Body of pancreas (tissue), 4 donors: ENCODE data around the gene GRIK3. TPM values are rescaled to one million over a fixed set of nuclear protein-coding genes. Genes with fewer than 3 reads are reported as not detected.

Experiments
- ATAC-seq: fragments of 150-250 bp; one replicate; pipeline ENCODE4 v1.9.1; 2016
- DNase-seq, 4 donors: peaks; one replicate each; pipeline ENCODE4 v3.0.0-alpha.2; 2019
- H3K27ac ChIP-seq, 4 donors: fragments of 200-600 bp; sonication (generic); 1 replicate in 3 of 4; 2 replicates in 1 of 4; pipeline versions ENCODE4 v1.5.1 to v1.6.1; 2016 to 2019; ENCODE audit warnings: mild to moderate bottlenecking in 1 of 4, mixed read lengths in 1 of 4, moderate library complexity in 1 of 4
- H3K27me3 ChIP-seq, 2 donors: fragments of 200-600 bp; sonication (generic); one replicate each; pipeline ENCODE4 v1.6.0; 2016; ENCODE audit warnings: mild to moderate bottlenecking in 1 of 2
- H3K36me3 ChIP-seq, 2 donors: fragments of 200-600 bp; sonication (generic); replicated peaks in 1 of 2; 2 replicates each; pipeline ENCODE4 v1.5.1; 2016; ENCODE audit warnings: low read depth in 2 of 2; ENCODE audit not compliant: insufficient read depth in 1 of 2
- H3K4me1 ChIP-seq: fragments of 200-600 bp; sonication (generic); one replicate; pipeline ENCODE4 v1.6.0; 2016
- H3K4me3 ChIP-seq, 2 donors: fragments of 200-600 bp; sonication (generic); 1 replicate in 1 of 2; 2 replicates in 1 of 2; pipeline ENCODE4 v1.5.1; 2016 to 2019
- H3K9me3 ChIP-seq, 3 donors: fragments of 200-600 bp; sonication (generic); 1 replicate in 2 of 3; 2 replicates in 1 of 3; pipeline ENCODE4 v1.5.1; 2016
- CTCF ChIP-seq, 7 experiments: fragments of 450-650 bp in 4 of 7; fragments of 200-600 bp in 3 of 7; sonication (generic) in 3 of 7; IDR thresholded peaks; one replicate each; pipeline ENCODE4 v1.5.1; 2016 to 2019; ENCODE audit warnings: antibody characterized with exemption in 7 of 7
- POLR2A ChIP-seq, 3 donors: fragments of 450-650 bp; IDR thresholded peaks; one replicate each; pipeline ENCODE4 v1.6.1; 2016; ENCODE audit warnings: antibody characterized with exemption in 3 of 3, mild to moderate bottlenecking in 2 of 3
- WGBS, 2 donors: methylation state at CpG; one replicate each; pipeline ENCODE4 v1.1.5; 2017; 5-methylcytosine and 5-hydroxymethylcytosine counted together
- intact Hi-C: fragments of 100-400 bp; cut with DNase I; formaldehyde crosslinking; loops from one replicate; pipeline ENCODE4 v1.15.1; 2023
- total RNA-seq, 2 donors: library from RNA; depleted of rRNA; stranded (reverse); fragments of >200 nt; gene quantifications; one replicate each; pipeline ENCODE4 v1.1.0, GENCODE V29; 2016

Gene GRIK3
- total RNA-seq, 2 donors from 2014 or later: under 0.01 to 0.99 TPM

GRCh38 chr1:36753451-36753850, 280.9 kb downstream of the GRIK3 start:
- Histone ChIP-seq H3K4me1 (no peaks in the 10 kb centered on the region), H3K36me3 (no peaks in the 10 kb centered on the region), H3K9me3 (no peaks in the 10 kb centered on the region), H3K4me3 (no peak overlapping the region), H3K27me3 (no peaks in the 10 kb centered on the region), H3K27ac (no peak overlapping the region)
- intact Hi-C loops: no loop called here
- ATAC-seq (no peak), DNase-seq (no peak)
- no peak for TF ChIP-seq POLR2A (IDR thresholded peaks at IDR 0.05)
- TF ChIP-seq CTCF (IDR thresholded peaks at IDR 0.05): no peak
- WGBS, 2 donors: 54 to 67% methylated on average over 7 of the region's 7 CpGs

GRCh38 chr1:36752891-36753361, 281.4 kb downstream of the GRIK3 start:
- Histone ChIP-seq H3K4me3 (no peak overlapping the region), H3K9me3 (no peaks in the 10 kb centered on the region), H3K27ac (no peak overlapping the region), H3K4me1 (no peaks in the 10 kb centered on the region), H3K27me3 (no peaks in the 10 kb centered on the region), H3K36me3 (no peaks in the 10 kb centered on the region)
- WGBS, 2 donors: 55 to 56% methylated on average over 5 to 6 of the region's 6 CpGs
- TF ChIP-seq CTCF (IDR thresholded peaks at IDR 0.05) (no peak), POLR2A (IDR thresholded peaks at IDR 0.05) (no peak)
- intact Hi-C loops: no loop called here
- no peak for ATAC-seq
- DNase-seq: no peak

GRCh38 chr1:36752431-36752830, 281.9 kb downstream of the GRIK3 start:
- no peak for ATAC-seq
- no peaks in the 10 kb centered on the region for H3K36me3 ChIP-seq
- WGBS, 2 donors: 67 to 75% methylated on average over 2 of the region's 2 CpGs
- H3K4me1 ChIP-seq: no peaks in the 10 kb centered on the region
- intact Hi-C loops: no loop called here
- no peak for DNase-seq
- TF ChIP-seq POLR2A (IDR thresholded peaks at IDR 0.05) (no peak), CTCF (IDR thresholded peaks at IDR 0.05) (no peak)
- H3K27me3 ChIP-seq: no peaks in the 10 kb centered on the region
- H3K27ac ChIP-seq: no peak overlapping the region
- H3K9me3 ChIP-seq: no peaks in the 10 kb centered on the region
- no peak overlapping the region for H3K4me3 ChIP-seq

GRCh38 chr1:36751525-36751924, 282.8 kb downstream of the GRIK3 start:
- H3K4me1 ChIP-seq: no peaks in the 10 kb centered on the region
- no peak for DNase-seq
- H3K27ac ChIP-seq: no peak overlapping the region
- intact Hi-C loops: no loop called here
- H3K4me3 ChIP-seq: no peak overlapping the region
- TF ChIP-seq CTCF (IDR thresholded peaks at IDR 0.05) (no peak), POLR2A (IDR thresholded peaks at IDR 0.05) (no peak)
- no peaks in the 10 kb centered on the region for H3K9me3 ChIP-seq
- ATAC-seq: no peak
- H3K36me3 ChIP-seq: no peaks in the 10 kb centered on the region
- WGBS, 2 donors: 74 to 78% methylated on average over 4 of the region's 4 CpGs
- no peaks in the 10 kb centered on the region for H3K27me3 ChIP-seq

- ATAC-seq: no peak
- TF ChIP-seq POLR2A (IDR thresholded peaks at IDR 0.05) (no peak), CTCF (IDR thresholded peaks at IDR 0.05) (no peak)
- WGBS, 2 donors: 74 to 75% methylated on average over 7 of the region's 7 CpGs
Observed at GRCh38 chr1:36748466-36748865, 285.8 kb downstream of the GRIK3 start.

More at GRCh38 chr1:36748466-36748865, 285.8 kb downstream of the GRIK3 start:
- intact Hi-C loops: no loop called here
- Histone ChIP-seq H3K27me3 (no peaks in the 10 kb centered on the region), H3K4me1 (no peaks in the 10 kb centered on the region), H3K4me3 (no peak overlapping the region), H3K9me3 (no peaks in the 10 kb centered on the region), H3K36me3 (no peaks in the 10 kb centered on the region), H3K27ac (no peak overlapping the region)
- DNase-seq: no peak
